Vagina (tissue), 2 donors: Measurements from ENCODE around the gene PPP2R5C. TPM values are rescaled to one million over a fixed set of nuclear protein-coding genes. Genes with fewer than 3 reads are reported as not detected.

Source experiments
- DNase-seq, 2 donors: peaks; one replicate each; pipeline ENCODE4 v3.0.0-alpha.2; 2017; ENCODE audit errors: extremely low spot score in 2 of 2
- H3K27ac ChIP-seq: fragments of 200-600 bp; sonication (generic); one replicate; pipeline ENCODE4 v1.5.1; 2019
- H3K27me3 ChIP-seq: fragments of 200-600 bp; sonication (generic); one replicate; pipeline ENCODE4 v1.5.1; 2019
- H3K36me3 ChIP-seq, 2 donors: fragments of 200-600 bp; sonication (generic); one replicate each; pipeline ENCODE4 v1.5.1; 2017 to 2019
- H3K4me1 ChIP-seq: fragments of 200-600 bp; sonication (generic); one replicate; pipeline ENCODE4 v1.5.1; 2019
- H3K4me3 ChIP-seq, 2 donors: fragments of 200-600 bp; sonication (generic); 1 replicate in 1 of 2; 2 replicates in 1 of 2; pipeline ENCODE4 v1.5.1; 2016 to 2019
- H3K9me3 ChIP-seq: fragments of 200-600 bp; sonication (generic); one replicate; pipeline ENCODE4 v1.5.1; 2019
- CTCF ChIP-seq, 3 experiments: fragments of 450-650 bp in 2 of 3; fragments of 200-600 bp in 1 of 3; sonication (generic) in 1 of 3; IDR thresholded peaks; one replicate each; pipeline ENCODE4 v1.5.1; 2017 to 2019; ENCODE audit warnings: antibody characterized with exemption in 3 of 3, mild to moderate bottlenecking in 2 of 3, moderate library complexity in 2 of 3
- POLR2A ChIP-seq, 2 donors: fragments of 450-650 bp; IDR thresholded peaks; one replicate each; pipeline ENCODE4 v1.6.1; 2017; ENCODE audit warnings: antibody characterized with exemption in 2 of 2, mild to moderate bottlenecking in 2 of 2, moderate library complexity in 2 of 2
- POLR2AphosphoS5 ChIP-seq, 2 donors: sonication (generic); formaldehyde crosslinking; IDR thresholded peaks; one replicate each; pipeline ENCODE4 v1.9.0; 2017; ENCODE audit warnings: antibody characterized with exemption in 2 of 2, mild to moderate bottlenecking in 2 of 2, low read depth in 1 of 2; ENCODE audit not compliant: insufficient read depth in 1 of 2
- intact Hi-C: fragments of 100-400 bp; cut with DNase I; formaldehyde crosslinking; loops from one replicate; pipeline ENCODE4 v1.15.1; 2023
- total RNA-seq: library from RNA; depleted of rRNA; stranded (reverse); fragments of >200 nt; gene quantifications from one replicate; pipeline ENCODE4 v1.2.3, GENCODE V29; 2016

PPP2R5C gene
- total RNA-seq, 1 donor from 2014 or later: 88.1 TPM

- TF ChIP-seq POLR2A (IDR thresholded peaks at IDR 0.05): no peak
- TF ChIP-seq CTCF (IDR thresholded peaks at IDR 0.05): no peak
- TF ChIP-seq POLR2AphosphoS5 (IDR thresholded peaks at IDR 0.05; ENCODE audit: insufficient read depth in 1 of 2, low read depth in 1 of 2): no peak
- H3K36me3 ChIP-seq: peaks cover 0 to 5% of the 10 kb centered on the region in 2 donors
- peak in 1 of 2 donors; percentile 49 for DNase-seq
- no peaks in the 10 kb centered on the region for H3K9me3 ChIP-seq
- peaks cover 50% of the 10 kb centered on the region for H3K4me1 ChIP-seq
- intact Hi-C loops: no loop called here
- H3K4me3 ChIP-seq: no peak overlapping the region
- H3K27me3 ChIP-seq: no peaks in the 10 kb centered on the region
- peak overlapping the region; percentile 1 for H3K27ac ChIP-seq
Measured at GRCh38 chr14:101820283-101820798, 58.8 kb downstream of the PPP2R5C start.

- no peaks in the 10 kb centered on the region for H3K27me3 ChIP-seq
- H3K9me3 ChIP-seq: no peaks in the 10 kb centered on the region
- intact Hi-C loops: no loop called here
- peaks cover 0 to 5% of the 10 kb centered on the region in 2 donors for H3K36me3 ChIP-seq
- H3K4me1 ChIP-seq: peaks cover 50% of the 10 kb centered on the region
- H3K27ac ChIP-seq: peak overlapping the region; percentile 1
- H3K4me3 ChIP-seq: no peak overlapping the region
- TF ChIP-seq POLR2AphosphoS5 (IDR thresholded peaks at IDR 0.05; ENCODE audit: insufficient read depth in 1 of 2, low read depth in 1 of 2) (no peak), POLR2A (IDR thresholded peaks at IDR 0.05) (no peak), CTCF (IDR thresholded peaks at IDR 0.05) (no peak)
- peak in 1 of 2 donors; percentile 40 for DNase-seq
Measured at GRCh38 chr14:101821528-101821927, 60.0 kb downstream of the PPP2R5C start.

GRCh38 chr14:101823066-101823465, 61.6 kb downstream of the PPP2R5C start:
- Histone ChIP-seq H3K36me3 (peaks cover 0 to 5% of the 10 kb centered on the region in 2 donors), H3K4me1 (peaks cover 47% of the 10 kb centered on the region), H3K4me3 (peak overlapping the region; percentile 21 to 27), H3K27ac (peak overlapping the region; percentile 84), H3K9me3 (no peaks in the 10 kb centered on the region), H3K27me3 (no peaks in the 10 kb centered on the region)
- intact Hi-C loops: no loop called here
- peak in 1 of 2 donors; percentile 16 for DNase-seq
- TF ChIP-seq POLR2AphosphoS5 (IDR thresholded peaks at IDR 0.05; ENCODE audit: insufficient read depth in 1 of 2, low read depth in 1 of 2): no peak
- no peak for TF ChIP-seq POLR2A (IDR thresholded peaks at IDR 0.05)
- no peak for TF ChIP-seq CTCF (IDR thresholded peaks at IDR 0.05)

- H3K27me3 ChIP-seq: no peaks in the 10 kb centered on the region
- intact Hi-C loops: no loop called here
- H3K9me3 ChIP-seq: no peaks in the 10 kb centered on the region
- H3K27ac ChIP-seq: peak overlapping the region; percentile 84
- peak overlapping the region; percentile 21 to 27 for H3K4me3 ChIP-seq
- peak in 1 of 2 donors; percentile 82 for DNase-seq
- TF ChIP-seq POLR2A (IDR thresholded peaks at IDR 0.05) (peak in 1 of 2 donors; percentile 22), CTCF (IDR thresholded peaks at IDR 0.05) (no peak), POLR2AphosphoS5 (IDR thresholded peaks at IDR 0.05; ENCODE audit: insufficient read depth in 1 of 2, low read depth in 1 of 2) (no peak)
- peaks cover 0 to 5% of the 10 kb centered on the region in 2 donors for H3K36me3 ChIP-seq
- peaks cover 47% of the 10 kb centered on the region for H3K4me1 ChIP-seq
Measured at GRCh38 chr14:101823511-101824120, 62.1 kb downstream of the PPP2R5C start.

- peaks cover 0 to 5% of the 10 kb centered on the region in 2 donors for H3K36me3 ChIP-seq
- H3K4me3 ChIP-seq: peak overlapping the region; percentile 21 to 27
- intact Hi-C loops: no loop called here
- no peaks in the 10 kb centered on the region for H3K27me3 ChIP-seq
- TF ChIP-seq CTCF (IDR thresholded peaks at IDR 0.05) (no peak), POLR2A (IDR thresholded peaks at IDR 0.05) (no peak), POLR2AphosphoS5 (IDR thresholded peaks at IDR 0.05; ENCODE audit: insufficient read depth in 1 of 2, low read depth in 1 of 2) (no peak)
- peak overlapping the region; percentile 84 for H3K27ac ChIP-seq
- no peak for DNase-seq
- peaks cover 54% of the 10 kb centered on the region for H3K4me1 ChIP-seq
- no peaks in the 10 kb centered on the region for H3K9me3 ChIP-seq
Measured at GRCh38 chr14:101824339-101824727, 62.8 kb downstream of the PPP2R5C start.
